Suprapubic skin (tissue), 4 donors: Measurements from ENCODE around the gene NR0B1. TPM values are rescaled to one million over a fixed set of nuclear protein-coding genes. Genes with fewer than 3 reads are reported as not detected.
A peak's percentile ranks its signal among the peaks of the same experiment; 100 is the strongest.

Experiments used
- DNase-seq, 2 donors: peaks; one replicate each; pipeline ENCODE4 v3.0.0-alpha.2; 2019; ENCODE audit warnings: low spot score in 2 of 2
- H3K27ac ChIP-seq: fragments of 200-600 bp; sonication (generic); one replicate; pipeline ENCODE4 v1.5.1; 2019
- H3K27me3 ChIP-seq: fragments of 200-600 bp; sonication (generic); one replicate; pipeline ENCODE4 v1.5.1; 2019
- H3K36me3 ChIP-seq: fragments of 200-600 bp; sonication (generic); one replicate; pipeline ENCODE4 v1.5.1; 2019
- H3K4me1 ChIP-seq: fragments of 200-600 bp; sonication (generic); one replicate; pipeline ENCODE4 v1.5.1; 2019
- H3K4me3 ChIP-seq: fragments of 200-600 bp; sonication (generic); one replicate; pipeline ENCODE4 v1.5.1; 2019; ENCODE audit warnings: mild to moderate bottlenecking
- H3K9me3 ChIP-seq: fragments of 200-600 bp; sonication (generic); one replicate; pipeline ENCODE4 v1.5.1; 2019
- CTCF ChIP-seq, 2 donors: fragments of 200-600 bp in 1 of 2; fragments of 450-650 bp in 1 of 2; sonication (generic) in 1 of 2; IDR thresholded peaks; one replicate each; pipeline ENCODE4 v1.5.1; 2016 to 2019; ENCODE audit warnings: antibody characterized with exemption in 2 of 2, mild to moderate bottlenecking in 1 of 2, moderate library complexity in 1 of 2
- EP300 ChIP-seq: sonication (generic); formaldehyde crosslinking; IDR thresholded peaks from one replicate; pipeline ENCODE4 v1.6.1; 2017; ENCODE audit warnings: antibody characterized with exemption
- POLR2A ChIP-seq, 2 donors: fragments of 450-650 bp; IDR thresholded peaks; one replicate each; pipeline ENCODE4 v1.6.1; 2017; ENCODE audit warnings: antibody characterized with exemption in 2 of 2, mild to moderate bottlenecking in 2 of 2, moderate library complexity in 2 of 2
- POLR2AphosphoS5 ChIP-seq, 3 donors: sonication (generic); formaldehyde crosslinking; IDR thresholded peaks; one replicate each; pipeline ENCODE4 v1.6.1; 2017; ENCODE audit warnings: antibody characterized with exemption in 3 of 3
- WGBS: methylation state at CpG from one replicate; pipeline ENCODE4 v1.1.5; 2018; 5-methylcytosine and 5-hydroxymethylcytosine counted together
- total RNA-seq, 4 donors: library from RNA; depleted of rRNA; stranded (reverse); fragments of >200 nt; gene quantifications; one replicate each; pipeline ENCODE4 v1.1.0, GENCODE V29; 2016

Gene NR0B1
- total RNA-seq, 4 donors from 2014 or later = not detected

DNA sequence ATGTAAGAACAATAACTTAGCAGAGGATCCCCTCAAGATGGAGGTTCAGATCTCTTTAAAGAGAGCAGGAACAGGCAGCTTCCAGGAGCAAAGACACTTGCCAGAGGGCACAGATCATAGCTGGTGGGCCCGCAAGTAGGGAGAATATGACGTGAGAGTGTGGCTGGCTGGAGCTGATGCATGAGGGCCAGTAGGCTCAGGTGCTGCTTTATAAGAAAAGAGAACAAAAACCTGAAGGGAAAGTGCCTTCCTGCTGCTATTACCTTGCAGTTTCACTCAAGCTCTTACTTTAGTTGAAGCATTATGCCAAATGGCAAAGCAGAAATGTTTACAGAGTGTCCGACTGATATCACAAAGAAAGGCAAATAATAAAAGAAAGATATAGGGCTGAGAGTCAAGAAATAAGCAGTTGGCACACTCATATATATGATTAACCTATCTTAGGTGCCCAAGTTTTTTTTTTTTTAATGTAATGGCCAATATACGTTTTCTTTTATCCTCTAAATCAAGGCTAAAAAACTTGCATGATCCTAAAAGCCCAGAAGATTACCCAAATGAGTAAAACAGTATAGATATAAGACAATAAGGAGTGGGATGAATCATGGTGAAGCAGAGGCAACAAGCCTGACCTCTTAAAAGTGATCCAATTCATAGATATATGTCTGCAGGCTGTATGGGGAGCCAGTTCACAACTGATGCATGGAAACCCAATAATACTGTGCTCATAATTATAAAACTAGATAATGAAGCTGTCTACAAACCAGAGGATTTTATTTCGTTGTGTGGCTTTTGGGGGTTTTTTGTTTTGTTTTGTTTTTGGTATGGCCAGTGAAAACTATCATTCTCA lies 12.6 kb downstream of the NR0B1 start:
- WGBS = 58% methylated on average over 5 of the region's 5 CpGs
- no peaks in the 10 kb centered on the region for H3K36me3 ChIP-seq
- no peak for DNase-seq
- H3K27me3 ChIP-seq = no peaks in the 10 kb centered on the region
- no peaks in the 10 kb centered on the region for H3K9me3 ChIP-seq
- no peaks in the 10 kb centered on the region for H3K4me1 ChIP-seq
- no peak overlapping the region for H3K27ac ChIP-seq
- no peak for TF ChIP-seq EP300
- no peak for TF ChIP-seq POLR2AphosphoS5 (IDR thresholded peaks at IDR 0.05)
- no peak for TF ChIP-seq CTCF (IDR thresholded peaks at IDR 0.05)
- TF ChIP-seq POLR2A (IDR thresholded peaks at IDR 0.05) = no peak
- no peak overlapping the region for H3K4me3 ChIP-seq

DNA sequence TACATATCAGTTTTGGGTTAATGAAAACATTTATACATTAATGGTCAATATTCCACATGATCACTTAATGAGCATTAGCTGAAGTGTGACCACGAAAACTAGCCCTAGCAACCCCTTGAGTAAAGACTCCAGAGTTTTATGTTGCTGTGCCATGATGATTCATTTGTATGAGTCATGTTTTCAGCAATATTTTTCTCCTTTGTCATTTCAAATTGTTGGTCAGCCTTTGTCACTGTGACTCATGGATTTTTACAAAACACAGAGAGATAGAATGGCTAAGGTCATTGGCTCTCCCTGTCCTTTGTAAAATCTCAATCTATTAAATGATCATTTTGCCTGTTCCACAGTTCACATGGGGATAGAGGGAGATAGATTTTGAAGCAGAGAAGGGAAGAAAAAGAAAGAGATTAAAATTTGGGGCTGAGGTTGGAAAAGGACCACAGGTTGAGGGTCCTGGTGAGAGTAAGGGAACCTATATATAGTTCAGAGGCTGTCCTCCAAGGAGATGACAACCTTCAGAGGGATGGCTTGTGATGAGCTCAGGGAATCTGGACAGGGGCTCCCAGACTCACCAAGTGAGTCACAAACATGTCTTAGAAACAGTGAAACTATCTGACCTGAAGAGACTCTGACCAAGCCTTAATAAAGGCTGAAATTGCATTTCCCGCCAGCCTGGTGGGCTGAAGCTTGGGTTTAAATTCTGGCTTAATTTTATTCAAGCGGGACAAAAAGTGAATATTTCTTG lies 25.6 kb downstream of the NR0B1 start:
- no peak for DNase-seq

GRCh38 chrX:30282527-30282926 lies 26.7 kb downstream of the NR0B1 start:
- H3K27ac ChIP-seq = no peak overlapping the region
- no peaks in the 10 kb centered on the region for H3K9me3 ChIP-seq
- no peak for DNase-seq
- no peaks in the 10 kb centered on the region for H3K27me3 ChIP-seq
- no peak overlapping the region for H3K4me3 ChIP-seq
- H3K36me3 ChIP-seq = no peaks in the 10 kb centered on the region
- no peaks in the 10 kb centered on the region for H3K4me1 ChIP-seq
- TF ChIP-seq POLR2AphosphoS5 (IDR thresholded peaks at IDR 0.05) (no peak), POLR2A (IDR thresholded peaks at IDR 0.05) (no peak)

More for the DNA sequence above, 25.6 kb downstream of the NR0B1 start:
- Histone ChIP-seq H3K9me3 (no peaks in the 10 kb centered on the region), H3K4me3 (no peak overlapping the region), H3K27me3 (no peaks in the 10 kb centered on the region), H3K36me3 (no peaks in the 10 kb centered on the region), H3K27ac (peak overlapping the region; percentile 10), H3K4me1 (no peaks in the 10 kb centered on the region)
- TF ChIP-seq CTCF (IDR thresholded peaks at IDR 0.05) = no peak
- no peak for TF ChIP-seq EP300
- no peak for TF ChIP-seq POLR2AphosphoS5 (IDR thresholded peaks at IDR 0.05)
- no peak for TF ChIP-seq POLR2A (IDR thresholded peaks at IDR 0.05)
- 57% methylated on average over 3 of the region's 3 CpGs for WGBS

DNA sequence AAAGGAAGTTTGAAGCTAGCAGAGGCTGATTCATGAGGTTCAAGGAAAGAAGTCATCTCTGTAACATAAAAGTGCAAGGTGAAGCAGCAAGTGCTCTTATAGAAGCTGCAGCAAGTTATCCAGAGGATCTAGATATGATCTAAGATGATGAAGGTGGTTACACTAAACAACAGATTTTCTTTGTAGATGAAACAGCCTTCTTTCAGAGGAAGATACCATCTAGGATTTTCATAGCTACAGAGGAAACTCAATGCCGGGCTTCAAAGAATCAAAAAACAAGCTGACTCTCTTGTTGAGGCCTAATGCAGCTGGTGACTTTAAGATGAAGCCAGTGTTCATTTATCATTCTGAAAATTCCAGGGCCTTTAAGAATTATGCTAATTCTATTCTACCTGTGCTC lies 28.8 kb downstream of the NR0B1 start:
- no peak for DNase-seq
- no peaks in the 10 kb centered on the region for H3K4me1 ChIP-seq
- H3K27me3 ChIP-seq = no peaks in the 10 kb centered on the region
- H3K9me3 ChIP-seq = no peaks in the 10 kb centered on the region
- H3K36me3 ChIP-seq = no peaks in the 10 kb centered on the region
- H3K27ac ChIP-seq = no peak overlapping the region
- 73% methylated on average over 1 of the region's 1 CpG for WGBS
- TF ChIP-seq CTCF (IDR thresholded peaks at IDR 0.05) (no peak), POLR2AphosphoS5 (IDR thresholded peaks at IDR 0.05) (no peak), EP300 (no peak), POLR2A (IDR thresholded peaks at IDR 0.05) (no peak)
- no peak overlapping the region for H3K4me3 ChIP-seq

- H3K36me3 ChIP-seq = no peaks in the 10 kb centered on the region
- no peak for DNase-seq
- H3K27ac ChIP-seq = no peak overlapping the region
- no peak overlapping the region for H3K4me3 ChIP-seq
- no peaks in the 10 kb centered on the region for H3K27me3 ChIP-seq
- no peaks in the 10 kb centered on the region for H3K4me1 ChIP-seq
- WGBS = 29% methylated on average over 1 of the region's 1 CpG
- no peaks in the 10 kb centered on the region for H3K9me3 ChIP-seq
- no peak for TF ChIP-seq EP300
- no peak for TF ChIP-seq POLR2AphosphoS5 (IDR thresholded peaks at IDR 0.05)
- TF ChIP-seq CTCF (IDR thresholded peaks at IDR 0.05) = no peak
- TF ChIP-seq POLR2A (IDR thresholded peaks at IDR 0.05) = no peak
Measured at GRCh38 chrX:30278365-30278764, 30.8 kb downstream of the NR0B1 start.
